PC-3 (cell line): ENCODE data around the gene GNB2. TPM values are rescaled to one million over a fixed set of nuclear protein-coding genes. Genes with fewer than 3 reads are reported as not detected.

Experiments
- ATAC-seq: fragments of 200-7000 bp; cut with Tn5 transposase; 2 replicates; pipeline ENCODE4 v1.9.1; 2020; ENCODE audit warnings: mild to moderate bottlenecking, moderate library complexity
- BruUV-seq: library from RNA; stranded (reverse); fragments of 400-500 nt; replicated peaks from 2 replicates; lab custom pipeline; 2021; lab: Mats Ljungman, UMichigan
- CTCF ChIA-PET: fragments of 300-600 bp; sonication (Branson Sonifier 250); formaldehyde crosslinking; loops from one replicate; lab custom pipeline; 2022; ENCODE audit warnings: antibody characterized with exemption; lab: Charles Lee
- POLR2A ChIA-PET: fragments of 300-600 bp; sonication (Branson Sonifier 250); formaldehyde crosslinking; loops from one replicate; lab custom pipeline; 2022; ENCODE audit warnings: antibody characterized with exemption; ENCODE audit not compliant: unreplicated experiment; lab: Charles Lee
- DNase-seq: peaks from one replicate; pipeline ENCODE4 v3.0.0-alpha.2; 2015
- H2AFZ ChIP-seq: fragments of 300-600 bp; sonication (generic); 2 replicates; pipeline ENCODE4 v1.6.0; 2016; ENCODE audit warnings: antibody characterized with exemption, low read length
- H3F3A ChIP-seq: fragments of 300-600 bp; sonication (generic); one replicate; pipeline ENCODE4 v1.6.0; 2017; ENCODE audit warnings: antibody characterized with exemption, low read length, control low read depth, mild to moderate bottlenecking; ENCODE audit not compliant: unreplicated experiment
- H3K27ac ChIP-seq: fragments of 300-600 bp; sonication (generic); 2 replicates; pipeline ENCODE4 v1.5.1; 2016; ENCODE audit warnings: mild to moderate bottlenecking, low read length
- H3K27me3 ChIP-seq: fragments of 300-600 bp; sonication (generic); 2 replicates; pipeline ENCODE4 v1.6.1; 2016; ENCODE audit warnings: low read length, mixed read lengths
- H3K36me3 ChIP-seq: fragments of 300-600 bp; sonication (generic); 2 replicates; pipeline ENCODE4 v1.6.1; 2016; ENCODE audit warnings: low read depth, mixed run types, low read length, mixed read lengths
- H3K4me1 ChIP-seq: fragments of 300-600 bp; sonication (generic); 2 replicates; pipeline ENCODE4 v1.5.1; 2016; ENCODE audit warnings: low read length; ENCODE audit not compliant: insufficient read depth
- H3K4me2 ChIP-seq: fragments of 300-600 bp; sonication (generic); 2 replicates; pipeline ENCODE4 v1.6.0; 2016; ENCODE audit warnings: low read length
- H3K4me3 ChIP-seq: fragments of 300-600 bp; sonication (generic); 2 replicates; pipeline ENCODE4 v1.5.1; 2016; ENCODE audit warnings: mild to moderate bottlenecking, low read length, mixed read lengths
- H3K79me2 ChIP-seq: fragments of 300-600 bp; sonication (generic); 2 replicates; pipeline ENCODE4 v1.6.1; 2017; ENCODE audit warnings: low read length, mixed read lengths
- H3K9ac ChIP-seq: fragments of 300-600 bp; sonication (generic); 2 replicates; pipeline ENCODE4 v1.6.0; 2016; ENCODE audit warnings: mild to moderate bottlenecking, low read length
- H3K9me2 ChIP-seq: fragments of 300-600 bp; sonication (generic); replicated peaks from 2 replicates; pipeline ENCODE4 v1.6.1; 2016; ENCODE audit warnings: mixed run types, low read length, mixed read lengths
- H3K9me3 ChIP-seq: fragments of 300-600 bp; sonication (generic); 2 replicates; pipeline ENCODE4 v1.6.1; 2016; ENCODE audit warnings: low read length, mixed read lengths
- H4K20me1 ChIP-seq: fragments of 300-600 bp; sonication (generic); 2 replicates; pipeline ENCODE4 v1.6.1; 2016; ENCODE audit warnings: low read length, mixed read lengths
- CTCF ChIP-seq: fragments of 300-600 bp; sonication (generic); conservative IDR thresholded peaks from 2 replicates; pipeline ENCODE4 v1.5.1; 2017; ENCODE audit warnings: antibody characterized with exemption, low read depth, mild to moderate bottlenecking, low read length
- EZH2 ChIP-seq: fragments of 300-600 bp; sonication (generic); IDR thresholded peaks from one replicate; pipeline ENCODE4 v1.6.1; 2017; ENCODE audit warnings: antibody characterized with exemption, mild to moderate bottlenecking, low read length; ENCODE audit not compliant: unreplicated experiment
- EZH2phosphoT487 ChIP-seq: fragments of 300-600 bp; sonication (generic); IDR thresholded peaks from 2 replicates; pipeline ENCODE4 v1.6.1; 2018; ENCODE audit warnings: mild to moderate bottlenecking, antibody characterized with exemption, low read length, borderline replicate concordance
- intact Hi-C: fragments of 100-400 bp; cut with micrococcal nuclease; formaldehyde crosslinking; loops from 2 replicates; pipeline ENCODE4 v1.9.0; 2023
- total RNA-seq: library from RNA; depleted of rRNA; stranded (reverse); fragments of >200 nt; gene quantifications from 2 replicates; pipeline ENCODE4 v1.2.3, GENCODE V29; 2014

The GNB2 gene
- total RNA-seq, 1 experiment from 2014 or later: 164 TPM

- peaks cover 6% of the 10 kb centered on the region for H3K4me1 ChIP-seq
- no peaks in the 10 kb centered on the region for H4K20me1 ChIP-seq
- ATAC-seq (peak; percentile 16; the same call in 1 of the 2 replicates), DNase-seq (peak; percentile 55)
- ChIA-PET CTCF (no interaction called here), POLR2A (no interaction called here)
- no peak overlapping the region for H3K4me2 ChIP-seq
- H3K27ac ChIP-seq: no peak overlapping the region
- no peaks in the 10 kb centered on the region for H3K27me3 ChIP-seq
- intact Hi-C loops: loop anchor here (5.0 kb wide), 1 partner anchor 43 kb away; the partner anchor contains the start of gene GNB2
- H3K4me3 ChIP-seq: no peak overlapping the region
- TF ChIP-seq EZH2 (no peak), CTCF (peak; percentile 56), EZH2phosphoT487 (no peak)
- no peaks in the 10 kb centered on the region for H3F3A ChIP-seq
- H3K9me2 ChIP-seq: no peaks in the 10 kb centered on the region
- no peak overlapping the region for H3K9ac ChIP-seq
- no peaks in the 10 kb centered on the region for H3K9me3 ChIP-seq
- no TSS peak for BruUV-seq
- no peaks in the 10 kb centered on the region for H3K36me3 ChIP-seq
- H3K79me2 ChIP-seq: no peaks in the 10 kb centered on the region
- H2AFZ ChIP-seq: no peak overlapping the region
Observed at GRCh38 chr7:100629117-100629716, 44.3 kb upstream of the GNB2 start.

- Histone ChIP-seq H3K79me2 (no peaks in the 10 kb centered on the region), H3K4me2 (no peak overlapping the region), H3K4me3 (no peak overlapping the region), H3K27me3 (no peaks in the 10 kb centered on the region), H3K9me3 (no peaks in the 10 kb centered on the region), H2AFZ (no peak overlapping the region), H3K27ac (no peak overlapping the region), H3K9me2 (no peaks in the 10 kb centered on the region), H3F3A (no peaks in the 10 kb centered on the region), H4K20me1 (no peaks in the 10 kb centered on the region), H3K4me1 (peaks cover 6% of the 10 kb centered on the region), H3K9ac (no peak overlapping the region), H3K36me3 (no peaks in the 10 kb centered on the region)
- ATAC-seq (no peak), DNase-seq (no peak)
- BruUV-seq: no TSS peak
- ChIA-PET CTCF (no interaction called here), POLR2A (interaction anchor here (0.7 kb wide), 1 partner anchor 133 kb away, joined by 6 read pairs; no protein-coding TSS in a partner anchor)
- intact Hi-C loops: no loop called here
- TF ChIP-seq EZH2 (no peak), CTCF (no peak), EZH2phosphoT487 (no peak)
Observed at GRCh38 chr7:100630066-100630465, 43.5 kb upstream of the GNB2 start.
